Activated CD8-positive, alpha-beta memory T cell treated with anti-CD3 and anti-CD28 coated beads, Interleukin-2, amount 50 U/mL, for 4 hours (primary cell): ENCODE results near the gene ACTN1.
"Not testable (repeated sequence)": the region's sequence is repeated elsewhere in the genome, so short reads cannot be mapped to it uniquely, and the experiment has no call there.

ENCODE experiments used
- DNase-seq: peaks from one replicate; pipeline ENCODE4 v3.0.0-alpha.2; 2020

Gene ACTN1

GRCh38 chr14:68986225-68986624 lies 7.1 kb upstream of the ACTN1 start:
- no peak for DNase-seq

DNA sequence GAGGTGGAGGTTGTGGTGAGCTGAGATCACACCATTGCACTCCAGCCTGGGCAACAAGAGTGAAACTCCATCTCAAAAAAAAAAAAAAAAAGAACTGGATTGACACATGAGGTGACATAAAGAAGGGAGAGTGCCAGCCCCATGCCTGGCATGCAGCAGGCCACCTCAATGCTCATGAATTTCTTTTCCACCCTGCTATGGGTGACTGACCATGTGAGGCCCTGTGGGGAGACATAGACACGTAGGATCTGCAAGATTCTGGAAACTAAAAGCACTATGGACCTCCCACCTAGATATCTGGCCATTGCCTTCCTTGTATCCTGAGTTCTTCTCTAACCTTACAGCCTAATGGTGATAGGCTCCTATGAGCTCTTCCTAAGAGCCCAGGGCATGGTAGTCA lies 5.6 kb upstream of the ACTN1 start:
- DNase-seq = no peak

DNA sequence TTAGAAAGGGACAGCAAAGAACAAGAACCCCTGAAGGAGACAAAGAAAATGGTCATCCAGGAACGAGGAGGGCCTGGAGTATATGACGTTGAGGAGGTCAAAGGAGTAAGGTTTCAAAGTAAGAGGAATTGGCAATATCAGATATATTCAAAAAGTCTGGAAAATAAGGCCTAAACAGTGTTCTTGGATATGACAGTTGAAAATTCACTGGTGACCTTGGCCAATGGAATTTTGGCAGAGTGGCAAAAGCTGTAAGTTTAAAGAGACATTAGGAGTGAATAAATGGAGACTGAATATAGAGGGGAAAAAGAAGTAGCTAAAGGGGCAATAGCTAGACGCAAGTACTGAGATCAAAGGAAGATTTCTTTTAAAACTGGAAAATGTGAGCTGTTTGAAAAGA lies 4.1 kb upstream of the ACTN1 start:
- DNase-seq = no peak

DNA sequence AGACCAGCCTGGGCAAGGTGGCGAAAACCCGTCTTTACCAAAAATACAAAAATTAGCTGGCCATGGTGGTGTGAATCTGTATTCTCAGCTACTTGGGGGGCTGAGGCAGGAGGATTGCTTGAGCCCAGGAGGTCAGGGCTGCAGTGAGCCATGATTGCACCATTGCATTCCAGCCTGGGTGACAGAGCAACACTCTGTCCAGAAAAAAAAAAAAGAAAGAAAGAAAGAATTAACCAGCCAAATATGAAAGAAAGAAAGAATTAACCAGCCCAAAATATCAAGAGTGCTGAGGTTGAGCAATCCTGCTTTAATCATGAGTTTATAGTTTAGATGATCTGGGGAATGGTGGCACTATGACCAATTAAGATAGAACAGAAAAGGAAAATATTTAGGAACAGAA lies 3.5 kb upstream of the ACTN1 start:
- DNase-seq = no peak

- DNase-seq = no peak
Observed at GRCh38 chr14:68981539-68981976, 2.5 kb upstream of the ACTN1 start.

GRCh38 chr14:68981139-68981538 lies 2.0 kb upstream of the ACTN1 start:
- no peak for DNase-seq

- DNase-seq = no peak
Observed at GRCh38 chr14:68979722-68980451, 785 bp upstream of the ACTN1 start.

- DNase-seq = peak; percentile 55
Observed at GRCh38 chr14:68978172-68978911, 760 bp downstream of the ACTN1 start.

GRCh38 chr14:68977718-68978171 lies 1.4 kb downstream of the ACTN1 start:
- DNase-seq = peak; percentile 36

GRCh38 chr14:68977180-68977717 lies 1.9 kb downstream of the ACTN1 start:
- no peak for DNase-seq

GRCh38 chr14:68976160-68977067 lies 2.7 kb downstream of the ACTN1 start:
- DNase-seq = no peak

DNA sequence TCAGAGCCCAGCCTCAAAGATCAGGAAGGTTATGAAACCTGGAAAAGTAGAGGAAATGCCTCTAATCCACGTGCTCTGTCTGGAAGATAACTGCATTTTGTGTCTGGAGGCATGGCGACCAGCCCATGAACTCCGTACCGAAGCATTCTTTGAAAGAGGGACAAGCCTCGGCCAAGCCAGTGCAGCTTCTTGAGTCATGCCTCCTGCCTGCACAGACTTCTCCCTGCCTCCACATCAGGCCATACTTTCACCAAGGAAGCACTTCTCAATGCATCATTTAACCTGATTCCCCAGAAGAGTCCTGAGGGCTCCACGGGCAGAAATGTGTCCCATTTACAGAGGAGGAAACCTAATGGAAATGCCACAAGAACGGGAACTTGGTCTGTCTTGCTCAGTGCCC lies 3.4 kb downstream of the ACTN1 start:
- DNase-seq = no peak

DNA sequence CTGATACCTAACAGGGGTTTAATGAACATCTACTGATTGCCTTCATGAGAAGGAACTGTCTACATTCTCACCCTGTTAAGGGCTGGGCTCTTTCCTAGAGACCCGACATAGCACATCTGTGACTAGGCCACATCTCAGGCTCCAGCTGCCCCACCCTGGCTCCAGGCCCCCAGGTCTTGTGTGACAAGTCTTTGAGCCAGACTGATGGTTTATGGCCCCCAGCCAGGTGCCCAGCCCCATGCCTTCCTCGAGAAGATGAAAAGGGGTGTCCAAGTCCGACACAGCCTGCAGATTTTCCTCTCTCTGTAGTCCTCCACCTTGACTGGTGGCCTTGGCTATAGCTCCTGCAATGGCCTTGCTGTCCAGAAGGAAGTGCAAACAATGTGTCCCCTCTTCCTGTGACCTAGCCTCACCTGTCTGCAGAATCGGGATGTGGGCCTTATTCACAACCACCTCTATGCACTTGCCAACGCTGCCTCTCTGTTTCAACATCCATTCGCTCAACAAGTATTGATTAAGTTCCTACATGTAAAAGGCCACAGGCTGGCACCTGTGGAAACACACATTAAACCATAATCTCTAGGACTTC lies 4.2 kb downstream of the ACTN1 start:
- no peak for DNase-seq

DNA sequence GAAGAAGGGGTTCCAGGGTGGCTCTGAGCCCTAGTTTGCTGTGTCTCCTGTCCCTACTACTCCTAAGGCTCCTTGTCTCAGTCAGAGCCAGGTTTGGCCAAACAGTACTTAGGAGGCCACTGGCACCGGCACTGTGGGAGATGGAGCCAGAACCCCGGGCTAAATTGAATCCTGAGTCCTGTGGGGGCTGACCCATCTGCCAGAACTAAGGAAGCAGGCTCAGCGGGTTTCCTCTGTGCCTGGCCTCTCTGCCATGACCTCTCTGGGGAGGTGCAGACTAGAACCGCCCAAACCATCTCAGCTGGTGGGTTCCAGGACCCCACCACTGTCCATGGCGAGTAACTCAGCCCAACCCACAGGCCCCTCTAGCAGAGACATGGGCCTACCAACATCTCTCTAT lies 5.5 kb downstream of the ACTN1 start:
- DNase-seq = no peak

GRCh38 chr14:68973219-68973565 lies 5.9 kb downstream of the ACTN1 start:
- DNase-seq = not testable (repeated sequence)

GRCh38 chr14:68972507-68973218 lies 6.4 kb downstream of the ACTN1 start:
- no peak for DNase-seq

DNA sequence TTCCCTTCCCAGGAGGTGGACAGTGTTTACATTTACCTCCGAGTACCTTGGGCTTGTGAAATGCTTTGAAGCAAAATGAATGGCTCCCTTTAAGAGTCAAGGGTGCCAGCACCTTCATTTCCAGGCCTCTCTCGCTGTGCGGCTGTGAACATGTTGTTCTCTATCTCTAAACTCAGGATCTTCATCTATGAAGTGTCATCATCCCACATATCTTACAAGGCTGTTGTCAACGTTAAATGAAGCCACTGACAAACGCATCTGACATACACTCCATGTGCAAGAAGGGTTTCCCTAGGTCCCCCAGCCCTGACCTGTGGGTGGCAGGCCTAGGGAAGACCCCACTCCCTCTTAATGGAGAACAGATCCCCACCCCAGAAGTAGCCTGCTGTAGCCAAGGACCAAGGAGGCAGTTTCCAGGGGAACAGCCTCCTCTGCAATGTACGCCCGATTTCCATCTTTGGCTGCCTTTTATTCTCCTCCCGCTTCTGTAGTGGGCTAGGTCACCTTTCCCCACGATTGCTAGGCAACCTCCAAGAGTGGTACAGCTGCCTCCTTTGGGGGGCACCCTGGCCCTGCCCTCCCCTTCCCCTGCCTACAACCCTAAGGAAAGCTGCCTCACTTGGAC lies 7.6 kb downstream of the ACTN1 start:
- no peak for DNase-seq

DNA sequence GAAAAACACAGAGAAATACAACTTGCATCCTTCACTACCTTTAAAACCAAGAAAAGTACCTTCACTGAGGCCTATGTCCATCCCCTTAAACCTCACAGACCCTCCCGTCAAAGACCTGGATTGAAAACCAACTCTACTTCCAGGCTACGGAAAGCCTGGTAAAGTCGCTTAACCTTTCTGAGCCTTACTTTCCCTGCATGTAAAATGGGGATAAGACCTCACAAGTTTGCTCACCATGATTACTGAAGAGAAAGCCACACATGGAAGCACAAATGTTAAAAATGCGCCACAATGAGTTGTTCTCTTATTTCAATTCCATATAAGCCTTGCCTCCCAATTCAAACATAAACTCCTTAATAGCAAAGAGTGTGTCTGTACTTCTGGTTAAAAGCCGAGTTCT lies 8.4 kb downstream of the ACTN1 start:
- no peak for DNase-seq

DNA sequence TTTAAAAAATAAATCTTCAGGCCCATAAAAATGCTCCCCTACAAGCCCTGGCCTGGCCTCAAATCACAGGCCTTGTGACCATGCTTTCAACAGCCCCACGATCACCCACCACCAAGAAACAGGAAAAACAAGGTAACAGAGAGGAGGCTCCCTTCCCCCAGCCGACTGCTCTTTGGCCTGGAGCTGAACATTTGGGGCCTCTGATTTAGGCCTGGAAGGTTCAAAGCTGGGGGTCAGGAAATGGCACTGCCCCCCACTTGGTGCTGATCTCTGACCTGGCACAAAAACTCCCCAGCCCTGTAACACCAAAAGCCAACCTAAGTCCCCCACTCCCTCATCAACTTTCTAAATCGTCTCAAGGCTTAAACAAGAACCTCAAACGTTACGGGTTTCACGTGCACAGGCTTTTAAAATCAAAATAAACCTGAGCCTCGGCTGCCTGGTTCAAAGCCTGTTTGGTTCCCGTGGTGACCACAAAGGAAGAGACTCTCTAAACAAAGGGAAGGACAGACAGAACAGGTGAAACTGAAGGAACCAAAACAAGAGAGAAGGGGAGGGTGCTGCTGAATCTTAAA lies 9.0 kb downstream of the ACTN1 start:
- DNase-seq = no peak

DNA sequence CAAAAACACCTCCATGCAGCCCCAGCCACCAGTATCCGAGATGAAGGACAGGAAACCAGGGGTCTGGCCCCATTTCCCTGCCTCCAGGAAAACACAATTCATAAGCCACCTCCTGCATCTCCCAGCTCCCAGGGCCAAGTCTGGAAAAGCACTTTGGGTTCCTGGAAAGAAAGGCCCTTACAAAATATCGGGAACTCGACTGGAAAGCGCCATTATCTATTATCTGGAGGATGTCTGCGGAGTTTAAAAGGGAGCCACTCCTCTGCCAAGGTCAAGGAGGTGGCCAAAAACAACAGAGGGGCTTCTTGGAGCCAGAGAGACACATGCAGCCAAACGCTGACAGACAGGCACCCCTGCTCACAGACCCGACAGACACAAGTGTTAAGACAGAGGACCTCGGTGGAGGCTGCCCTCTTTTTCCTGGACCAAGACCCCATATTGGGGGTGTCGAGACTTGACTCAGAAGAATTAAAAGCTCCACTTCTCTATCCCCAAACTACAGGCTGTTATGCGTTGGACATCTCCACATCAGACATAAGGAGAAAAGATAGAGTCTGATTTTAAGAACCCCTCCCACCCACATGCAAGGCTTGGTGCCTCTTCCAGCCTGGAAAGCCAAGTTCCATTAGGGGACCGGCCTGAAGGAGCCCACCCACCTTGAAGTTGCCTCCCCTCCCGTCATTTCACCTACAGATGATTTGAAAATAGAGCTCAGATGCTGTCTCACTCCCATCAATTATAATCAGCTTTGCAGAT lies 9.6 kb downstream of the ACTN1 start:
- no peak for DNase-seq
